Left kidney (tissue), 2 donors: ENCODE measurements around the gene ADH7. TPM values are rescaled to one million over a fixed set of nuclear protein-coding genes. Genes with fewer than 3 reads are reported as not detected.
"Not testable (repeated sequence)": the region's sequence is repeated elsewhere in the genome, so short reads cannot be mapped to it uniquely, and the experiment has no call there.

Source experiments
- DNase-seq: peaks from one replicate; pipeline ENCODE4 v3.0.0-alpha.2; 2013
- polyA plus RNA-seq: library from polyadenylated mRNA; unstranded; fragments of 120-200 nt; gene quantifications from one replicate; pipeline ENCODE4 v1.2.1, GENCODE V29; 2013; ENCODE audit not compliant: insufficient read length

The ADH7 gene
- polyA plus RNA-seq, 1 donor: not detected

- DNase-seq: no peak
These were observed 55.6 kb downstream of the ADH7 start for GRCh38 chr4:99379571-99379970.

- no peak for DNase-seq
These were observed 56.3 kb downstream of the ADH7 start for GRCh38 chr4:99378876-99379275.

- DNase-seq: not testable (repeated sequence)
These were observed 57.8 kb downstream of the ADH7 start for GRCh38 chr4:99377341-99377740.

GRCh38 chr4:99372464-99372863 lies 62.7 kb downstream of the ADH7 start:
- DNase-seq: not testable (repeated sequence)

- not testable (repeated sequence) for DNase-seq
These were observed 67.3 kb downstream of the ADH7 start for GRCh38 chr4:99367817-99368216.

GRCh38 chr4:99366491-99366890 lies 68.7 kb downstream of the ADH7 start:
- no peak for DNase-seq

- DNase-seq: no peak
These were observed 72.4 kb downstream of the ADH7 start for GRCh38 chr4:99362768-99363167.

Other genes starting within 250 kb of the ADH7 start
- 32.0 TPM for gene ADH6, start 216.1 kb downstream of the ADH7 start, polyA plus RNA-seq
- gene ADH1A, start 144.4 kb downstream of the ADH7 start, polyA plus RNA-seq: 2.3 TPM
- gene ADH1B, start 113.9 kb downstream of the ADH7 start, polyA plus RNA-seq: 16.7 TPM
- gene ADH1C, start 82.6 kb downstream of the ADH7 start, polyA plus RNA-seq: 77.4 TPM
- 0.37 TPM for gene C4orf17, start 75.7 kb upstream of the ADH7 start, polyA plus RNA-seq
- gene TRMT10A, start 128.7 kb upstream of the ADH7 start, polyA plus RNA-seq: 17.5 TPM
- 13.7 TPM for gene MTTP, start 139.5 kb upstream of the ADH7 start, polyA plus RNA-seq
- 1.1 TPM for gene C4orf54, start 222.5 kb upstream of the ADH7 start, polyA plus RNA-seq